SK-N-SH (cell line): ENCODE measurements around the gene ARG2. TPM values are rescaled to one million over a fixed set of nuclear protein-coding genes. Genes with fewer than 3 reads are reported as not detected.

ENCODE experiments used
- CTCF ChIA-PET: fragments of 300-600, 350-600 bp; formaldehyde crosslinking; extraction: SDS; loops from one replicate; lab custom pipeline; 2021; lab: Yijun Ruan, JAX
- POLR2A ChIA-PET: fragments of 350-600 bp; sonication (Branson Sonifier 250); formaldehyde crosslinking; extraction: SDS; loops from one replicate; lab custom pipeline; 2020; ENCODE audit warnings: antibody characterized with exemption, inconsistent platforms; lab: Yijun Ruan, JAX
- DNase-seq: peaks from one replicate; pipeline ENCODE4 v3.0.0; 2012
- H2AFZ ChIP-seq: fragments of 200-600 bp; sonication (generic); 2 replicates; pipeline ENCODE4 v1.8.1; 2016; ENCODE audit warnings: antibody characterized with exemption, mild to moderate bottlenecking, low read depth
- H3F3A ChIP-seq: fragments of 200-600 bp; sonication (generic); replicated peaks from 2 replicates; pipeline ENCODE3; 2016; ENCODE audit warnings: antibody characterized with exemption, mild to moderate bottlenecking; ENCODE audit not compliant: insufficient read depth
- H3K27ac ChIP-seq, 2 experiments: fragments of 200-500 bp in 1 of 2; fragments of 200-600 bp in 1 of 2; sonication (Bioruptor generic) in 1 of 2; sonication (generic), shearing (Covaris generic) in 1 of 2; 2 replicates each; pipeline versions ENCODE4 v1.5.1 to v1.6.1; 2014 to 2016; ENCODE audit warnings: low read depth in 2 of 2, inconsistent platforms in 1 of 2, low read length in 1 of 2, mild to moderate bottlenecking in 1 of 2, mixed read lengths in 1 of 2
- H3K27me3 ChIP-seq: fragments of 200-600 bp; sonication (generic), shearing (Covaris generic); 2 replicates; pipeline ENCODE4 v1.6.1; 2016; ENCODE audit warnings: mixed run types; ENCODE audit not compliant: insufficient read depth
- H3K36me3 ChIP-seq, 2 experiments: fragments of 200-500 bp in 1 of 2; fragments of 200-600 bp in 1 of 2; sonication (Bioruptor generic) in 1 of 2; sonication (generic) in 1 of 2; replicated peaks in 1 of 2; 2 replicates each; pipeline versions ENCODE3 to v1.5.1; 2014 to 2016; ENCODE audit warnings: low read length in 1 of 2, mild to moderate bottlenecking in 1 of 2; ENCODE audit not compliant: insufficient read depth in 2 of 2, control insufficient read depth in 1 of 2
- H3K4me1 ChIP-seq, 2 experiments: fragments of 200-500 bp in 1 of 2; fragments of 200-600 bp in 1 of 2; sonication (Bioruptor generic) in 1 of 2; sonication (generic), shearing (Covaris generic) in 1 of 2; 2 replicates each; pipeline versions ENCODE4 v1.5.1 to v1.6.1; 2014 to 2016; ENCODE audit warnings: low read depth in 1 of 2, low read length in 1 of 2, mixed run types in 1 of 2; ENCODE audit not compliant: insufficient read depth in 2 of 2, control insufficient read depth in 1 of 2
- H3K4me2 ChIP-seq: fragments of 200-600 bp; sonication (generic), shearing (Covaris generic); 2 replicates; pipeline ENCODE4 v1.6.1; 2017; ENCODE audit warnings: mixed run types
- H3K4me3 ChIP-seq, 2 experiments: fragments of 200-500 bp in 1 of 2; fragments of 200-600 bp in 1 of 2; sonication (Bioruptor generic) in 1 of 2; sonication (generic), shearing (Covaris generic) in 1 of 2; 2 replicates each; pipeline versions ENCODE4 v1.5.1 to v1.8.1; 2014 to 2016; ENCODE audit warnings: low read depth in 2 of 2, inconsistent platforms in 1 of 2, low read length in 1 of 2, mild to moderate bottlenecking in 1 of 2, mixed read lengths in 1 of 2, moderate library complexity in 1 of 2
- H3K79me2 ChIP-seq: fragments of 200-600 bp; sonication (generic); 2 replicates; pipeline ENCODE4 v1.8.1; 2017; ENCODE audit warnings: mild to moderate bottlenecking; ENCODE audit not compliant: insufficient read depth
- H3K9ac ChIP-seq: fragments of 200-600 bp; sonication (generic); 2 replicates; pipeline ENCODE4 v1.6.1; 2017; ENCODE audit warnings: mixed run types
- H3K9me2 ChIP-seq: fragments of 200-600 bp; sonication (generic); 2 replicates; pipeline ENCODE4 v1.6.1; 2017; ENCODE audit warnings: mixed run types
- H3K9me3 ChIP-seq: fragments of 200-600 bp; sonication (generic); 2 replicates; pipeline ENCODE4 v1.6.1; 2017; ENCODE audit warnings: mixed run types, mild to moderate bottlenecking, moderate library complexity
- H4K20me1 ChIP-seq: fragments of 200-600 bp; sonication (generic); 2 replicates; pipeline ENCODE4 v1.6.1; 2017; ENCODE audit warnings: mild to moderate bottlenecking, mixed run types; ENCODE audit not compliant: insufficient read depth
- ELF1 ChIP-seq: IDR thresholded peaks from 2 replicates; pipeline ENCODE4 v1.4.0; 2012
- EZH2phosphoT487 ChIP-seq: fragments of 200-600 bp; sonication (generic); IDR thresholded peaks from 2 replicates; pipeline ENCODE4 v1.6.1; 2017; ENCODE audit warnings: low read depth, mixed run types, mild to moderate bottlenecking, antibody characterized with exemption, moderate library complexity, borderline replicate concordance
- FOSL2 ChIP-seq: IDR thresholded peaks from 2 replicates; pipeline ENCODE4 v1.4.0; 2012; ENCODE audit warnings: low read depth, mild to moderate bottlenecking, moderate library complexity, borderline replicate concordance
- FOXM1 ChIP-seq: IDR thresholded peaks from 2 replicates; pipeline ENCODE4 v1.4.0; 2012; ENCODE audit warnings: low read depth, mild to moderate bottlenecking
- GABPA ChIP-seq: IDR thresholded peaks from 2 replicates; pipeline ENCODE4 v1.4.0; 2012; ENCODE audit warnings: low read depth, mild to moderate bottlenecking
- GATA2 ChIP-seq: sonication (generic); formaldehyde crosslinking; IDR thresholded peaks from 2 replicates; pipeline ENCODE4 v1.5.0; 2020; ENCODE audit warnings: mild to moderate bottlenecking, missing genetic modification reagents
- JUND ChIP-seq: IDR thresholded peaks from 2 replicates; pipeline ENCODE4 v1.4.0; 2012
- MEF2A ChIP-seq: IDR thresholded peaks from 2 replicates; pipeline ENCODE4 v1.4.0; 2012; ENCODE audit warnings: low read depth, borderline replicate concordance
- NFIC ChIP-seq: IDR thresholded peaks from 2 replicates; pipeline ENCODE4 v1.4.0; 2012; ENCODE audit warnings: borderline replicate concordance
- NRF1 ChIP-seq: IDR thresholded peaks from 2 replicates; pipeline ENCODE4 v1.6.1; 2012; ENCODE audit warnings: low read depth, mild to moderate bottlenecking, low read length
- POLR2AphosphoS5 ChIP-seq: IDR thresholded peaks from 2 replicates; pipeline ENCODE4 v1.6.1; 2012; ENCODE audit warnings: low read depth, low read length
- RAD21 ChIP-seq: IDR thresholded peaks from 2 replicates; pipeline ENCODE4 v1.6.1; 2012; ENCODE audit warnings: mild to moderate bottlenecking, low read length
- REST ChIP-seq: IDR thresholded peaks from 2 replicates; pipeline ENCODE4 v1.6.1; 2012; ENCODE audit warnings: mild to moderate bottlenecking, low read depth, low read length, moderate library complexity
- SIN3A ChIP-seq: IDR thresholded peaks from 2 replicates; pipeline ENCODE4 v1.6.1; 2012; ENCODE audit warnings: low read depth, mild to moderate bottlenecking, low read length, moderate library complexity, borderline replicate concordance
- SMC3 ChIP-seq: IDR thresholded peaks from 2 replicates; pipeline ENCODE4 v1.6.1; 2012; ENCODE audit warnings: low read depth, low read length, improper control_type of control experiment
- TAF1 ChIP-seq: IDR thresholded peaks from 2 replicates; pipeline ENCODE4 v1.6.1; 2012; ENCODE audit warnings: low read depth, mild to moderate bottlenecking, low read length, moderate library complexity, borderline replicate concordance
- polyA plus RNA-seq, 3 experiments: library from polyadenylated mRNA; depleted of rRNA; stranded (reverse); fragments of >200 nt; gene quantifications; 2 replicates each; pipeline ENCODE4 v1.2.3, GENCODE V29; 2012
- TF ChIP-seq, protein P1 (sequence below): IDR thresholded peaks from 2 replicates; pipeline ENCODE4 v1.4.0; 2012; ENCODE audit warnings: low read depth, borderline replicate concordance
- TF ChIP-seq, protein P2 (sequence below): IDR thresholded peaks from 2 replicates; pipeline ENCODE4 v1.4.0; 2012; ENCODE audit warnings: low read depth

Gene ARG2
- polyA plus RNA-seq, 1 of the 3 experiments (the other 2 are of a cell fraction) = 2.6 TPM

DNA sequence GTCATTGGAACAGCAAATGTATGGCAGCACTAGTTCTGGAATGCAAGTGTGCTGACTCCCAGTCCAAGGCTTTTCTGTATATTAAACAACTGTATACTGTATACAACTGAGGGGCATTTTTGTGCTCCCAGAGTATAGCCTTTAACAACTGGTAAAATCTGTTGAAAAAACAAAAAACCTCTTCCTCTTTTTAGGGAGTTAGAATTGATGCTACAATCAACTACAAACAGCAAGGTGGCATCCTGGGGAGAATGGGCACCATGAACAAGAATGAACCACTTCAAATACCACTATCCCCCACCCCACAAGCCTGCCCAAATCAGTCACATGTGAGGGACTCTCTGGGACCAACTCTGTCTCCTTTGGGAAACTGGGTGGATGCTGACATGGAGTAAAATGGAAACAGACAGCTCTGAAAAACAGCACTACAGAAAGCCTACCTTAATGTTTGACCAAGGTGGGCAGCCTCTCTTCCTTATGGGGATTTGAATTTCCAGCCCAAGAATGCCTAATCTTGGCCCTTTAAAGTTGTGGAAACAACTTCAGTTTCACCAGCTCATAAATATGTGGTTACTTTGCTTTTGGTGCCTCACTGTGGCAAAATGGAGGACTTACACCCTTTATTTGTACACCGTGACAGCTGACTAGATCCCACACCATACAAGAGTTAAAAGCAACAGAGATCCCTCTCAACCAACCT lies 47.2 kb downstream of the ARG2 start (continued):
- TF ChIP-seq, protein P1, sequence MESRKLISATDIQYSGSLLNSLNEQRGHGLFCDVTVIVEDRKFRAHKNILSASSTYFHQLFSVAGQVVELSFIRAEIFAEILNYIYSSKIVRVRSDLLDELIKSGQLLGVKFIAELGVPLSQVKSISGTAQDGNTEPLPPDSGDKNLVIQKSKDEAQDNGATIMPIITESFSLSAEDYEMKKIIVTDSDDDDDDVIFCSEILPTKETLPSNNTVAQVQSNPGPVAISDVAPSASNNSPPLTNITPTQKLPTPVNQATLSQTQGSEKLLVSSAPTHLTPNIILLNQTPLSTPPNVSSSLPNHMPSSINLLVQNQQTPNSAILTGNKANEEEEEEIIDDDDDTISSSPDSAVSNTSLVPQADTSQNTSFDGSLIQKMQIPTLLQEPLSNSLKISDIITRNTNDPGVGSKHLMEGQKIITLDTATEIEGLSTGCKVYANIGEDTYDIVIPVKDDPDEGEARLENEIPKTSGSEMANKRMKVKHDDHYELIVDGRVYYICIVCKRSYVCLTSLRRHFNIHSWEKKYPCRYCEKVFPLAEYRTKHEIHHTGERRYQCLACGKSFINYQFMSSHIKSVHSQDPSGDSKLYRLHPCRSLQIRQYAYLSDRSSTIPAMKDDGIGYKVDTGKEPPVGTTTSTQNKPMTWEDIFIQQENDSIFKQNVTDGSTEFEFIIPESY = no peak
- TF ChIP-seq EZH2phosphoT487 (no peak), FOSL2 (no peak)

GRCh38 chr14:67668559-67668958 lies 48.8 kb downstream of the ARG2 start:
- peaks cover 95% of the 10 kb centered on the region for H4K20me1 ChIP-seq
- H3K4me1 ChIP-seq = peaks cover 2 to 3% of the 10 kb centered on the region in 2 experiments; a peak in 2 of 4 replicates
- H3F3A ChIP-seq = peaks cover 4% of the 10 kb centered on the region
- H3K9ac ChIP-seq = no peak overlapping the region
- no peaks in the 10 kb centered on the region for H3K9me3 ChIP-seq
- H3K4me3 ChIP-seq = no peak overlapping the region
- H3K79me2 ChIP-seq = peaks cover 98% of the 10 kb centered on the region
- TF ChIP-seq TAF1 (no peak), GABPA (no peak), ELF1 (no peak), JUND (no peak), SMC3 (no peak), GATA2 (CRISPR knock-in tag) (no peak), REST (no peak), SIN3A (no peak), NFIC (no peak), NRF1 (no peak), FOXM1 (no peak), RAD21 (no peak), MEF2A (no peak), POLR2AphosphoS5 (no peak)
- TF ChIP-seq, protein P1 = no peak
- TF ChIP-seq, protein P2, sequence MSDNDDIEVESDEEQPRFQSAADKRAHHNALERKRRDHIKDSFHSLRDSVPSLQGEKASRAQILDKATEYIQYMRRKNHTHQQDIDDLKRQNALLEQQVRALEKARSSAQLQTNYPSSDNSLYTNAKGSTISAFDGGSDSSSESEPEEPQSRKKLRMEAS = no peak
- H3K27ac ChIP-seq = no peak overlapping the region
- ChIA-PET CTCF (interaction anchor here (1.2 to 5.6 kb wide), 5 partner anchors 15 to 142 kb away, joined by 3 to 54 read pairs (median 9); partner anchors contain the start of gene ARG2), POLR2A (no interaction called here)
- H3K4me2 ChIP-seq = no peak overlapping the region
- DNase-seq = no peak
- H2AFZ ChIP-seq = no peak overlapping the region
- no peaks in the 10 kb centered on the region for H3K9me2 ChIP-seq
- H3K36me3 ChIP-seq = no peaks in the 10 kb centered on the region
- H3K27me3 ChIP-seq = no peaks in the 10 kb centered on the region
